HEK293 (cell line): ENCODE results near the gene C11orf98.

Source experiments
- KLF9 ChIP-seq: fragments of 450-650 bp; formaldehyde crosslinking; IDR thresholded peaks from 2 replicates; pipeline ENCODE4 v1.5.1; 2016; ENCODE audit warnings: missing biosample characterization, missing genetic modification characterization, low read depth
- OSR2 ChIP-seq: fragments of 450-650 bp; formaldehyde crosslinking; IDR thresholded peaks from 2 replicates; pipeline ENCODE4 v1.5.1; 2016; ENCODE audit warnings: missing biosample characterization, missing genetic modification characterization
- ZFP3 ChIP-seq: fragments of 450-650 bp; formaldehyde crosslinking; IDR thresholded peaks from 2 replicates; pipeline ENCODE4 v1.5.1; 2016; ENCODE audit warnings: low read depth, missing biosample characterization, missing genetic modification characterization
- ZNF350 ChIP-seq: fragments of 450-650 bp; formaldehyde crosslinking; IDR thresholded peaks from 2 replicates; pipeline ENCODE4 v1.5.0; 2017; ENCODE audit warnings: missing biosample characterization, mild to moderate bottlenecking, missing genetic modification characterization
- ZNF530 ChIP-seq: fragments of 450-650 bp; formaldehyde crosslinking; IDR thresholded peaks from 2 replicates; pipeline ENCODE4 v1.5.1; 2016; ENCODE audit warnings: low read depth, missing biosample characterization, missing genetic modification characterization

DNA sequence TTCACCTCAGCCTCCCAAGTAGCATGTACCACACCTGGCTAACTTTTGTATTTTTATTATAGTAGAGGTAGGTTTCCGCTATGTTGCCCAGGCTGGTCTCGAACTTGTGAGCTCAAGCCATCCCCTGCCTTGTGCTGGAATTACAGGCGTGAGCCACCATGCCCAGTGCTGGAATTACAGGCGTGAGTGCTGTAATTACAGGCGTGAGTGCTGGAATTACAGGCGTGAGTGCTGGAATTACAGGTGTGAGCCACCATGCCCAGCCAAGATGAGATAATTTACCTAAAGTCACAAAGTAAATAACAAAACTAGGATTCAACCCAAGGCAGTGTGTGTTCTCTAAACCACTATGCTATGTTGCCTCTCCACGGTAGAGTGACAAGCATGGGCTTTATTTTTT, 17.5 kb upstream of the C11orf98 start:
- TF ChIP-seq KLF9 (no peak), OSR2 (tag by site-specific recombination) (no peak), ZNF530 (tag by site-specific recombination) (no peak), ZFP3 (tag by site-specific recombination) (no peak), ZNF350 (tag by site-specific recombination) (no peak)
